Liver (tissue), 9 donors: ENCODE measurements around the gene ARTN. TPM values are rescaled to one million over a fixed set of nuclear protein-coding genes. Genes with fewer than 3 reads are reported as not detected.

Experiments used
- DNase-seq: peaks from one replicate; pipeline ENCODE4 v3.0.0-alpha.2; 2017; ENCODE audit warnings: low spot score
- H3K27ac ChIP-seq, 2 donors: one replicate each; pipeline ENCODE4 v1.7.0; 2013; ENCODE audit warnings: inconsistent platforms in 2 of 2, low read length in 2 of 2, control low read depth in 1 of 2, low read depth in 1 of 2, mild to moderate bottlenecking in 1 of 2
- H3K27me3 ChIP-seq, 4 donors: one replicate each; pipeline versions ENCODE4 v1.6.1 to v1.7.0; 2013; ENCODE audit warnings: low read length in 3 of 4, inconsistent platforms in 1 of 4, mild to moderate bottlenecking in 1 of 4, moderate library complexity in 1 of 4; ENCODE audit not compliant: control insufficient read depth in 4 of 4, insufficient read depth in 4 of 4
- H3K36me3 ChIP-seq, 4 donors: one replicate each; pipeline versions ENCODE4 v1.6.1 to v1.7.0; 2013; ENCODE audit warnings: low read length in 3 of 4, mild to moderate bottlenecking in 3 of 4, low read depth in 1 of 4, moderate library complexity in 1 of 4; ENCODE audit not compliant: control insufficient read depth in 4 of 4, insufficient read depth in 3 of 4
- H3K4me1 ChIP-seq, 4 donors: one replicate each; pipeline versions ENCODE4 v1.6.1 to v1.7.0; 2013; ENCODE audit warnings: low read length in 3 of 4, mild to moderate bottlenecking in 3 of 4, moderate library complexity in 1 of 4; ENCODE audit not compliant: control insufficient read depth in 4 of 4, insufficient read depth in 4 of 4
- H3K4me3 ChIP-seq, 3 donors: one replicate each; pipeline versions ENCODE4 v1.6.1 to v1.7.0; 2013; ENCODE audit warnings: low read length in 3 of 3, control low read depth in 1 of 3, low read depth in 1 of 3, mild to moderate bottlenecking in 1 of 3
- H3K9ac ChIP-seq, 2 donors: one replicate each; pipeline ENCODE4 v1.7.0; 2013; ENCODE audit warnings: low read length in 2 of 2, mild to moderate bottlenecking in 2 of 2, moderate library complexity in 2 of 2, control low read depth in 1 of 2, low read depth in 1 of 2
- H3K9me3 ChIP-seq, 4 donors: one replicate each; pipeline versions ENCODE4 v1.6.1 to v1.7.0; 2013; ENCODE audit warnings: low read length in 3 of 4; ENCODE audit not compliant: control insufficient read depth in 4 of 4
- EGR1 ChIP-seq, 2 donors: IDR thresholded peaks; 2 replicates each; pipeline ENCODE4 v1.6.1; 2016 to 2018; ENCODE audit warnings: antibody characterized with exemption in 2 of 2, low read depth in 2 of 2
- FOXA2 ChIP-seq: IDR thresholded peaks from 2 replicates; pipeline ENCODE4 v1.6.1; 2016; ENCODE audit warnings: antibody characterized with exemption
- GABPA ChIP-seq, 2 donors: IDR thresholded peaks in 1 of 2; conservative IDR thresholded peaks in 1 of 2; 2 replicates each; pipeline ENCODE4 v1.6.1; 2016; ENCODE audit warnings: antibody characterized with exemption in 2 of 2, mild to moderate bottlenecking in 1 of 2, moderate library complexity in 1 of 2
- HNF4G ChIP-seq: IDR thresholded peaks from 2 replicates; pipeline ENCODE4 v1.6.1; 2016; ENCODE audit warnings: antibody characterized with exemption
- MAX ChIP-seq: IDR thresholded peaks from 2 replicates; pipeline ENCODE4 v1.6.1; 2016; ENCODE audit warnings: antibody characterized with exemption
- SP1 ChIP-seq: IDR thresholded peaks from 2 replicates; pipeline ENCODE4 v1.6.1; 2018; ENCODE audit warnings: antibody characterized with exemption, mild to moderate bottlenecking
- WGBS: extraction: QIAGEN DNeasy Blood & Tissue Kit; methylation state at CpG from one replicate; pipeline ENCODE4 v1.1.7; 2013; 5-methylcytosine and 5-hydroxymethylcytosine counted together
- polyA plus RNA-seq, 2 donors: library from polyadenylated mRNA; stranded (reverse) in 1 of 2; unstranded in 1 of 2; fragments of 200-250 nt in 1 of 2; fragments of >200 nt in 1 of 2; fragmentation: Nextera tagmentation in 1 of 2; extraction: Ambion mirVana in 1 of 2; gene quantifications; one replicate each; pipeline versions ENCODE4 v1.2.1 to v1.2.3, GENCODE V29; 2013 to 2015
- total RNA-seq, 2 donors: library from RNA; depleted of rRNA; stranded (reverse); fragments of >200 nt; gene quantifications; one replicate each; pipeline ENCODE4 v1.2.3, GENCODE V29; 2014
- TF ChIP-seq, protein P1 (sequence below): IDR thresholded peaks from 2 replicates; pipeline ENCODE4 v1.6.1; 2016; ENCODE audit warnings: antibody characterized with exemption
- TF ChIP-seq, protein P2 (sequence below): fragments of 150-350 bp; IDR thresholded peaks from 2 replicates; pipeline ENCODE4 v1.5.1; 2017; ENCODE audit warnings: improper control_type of control experiment, low read depth, low read length; ENCODE audit not compliant: missing input control
- TF ChIP-seq, protein P3 (sequence below): IDR thresholded peaks from 2 replicates; pipeline ENCODE4 v1.6.1; 2016; ENCODE audit warnings: antibody characterized with exemption
- donor health status: healthy.
- donor health status: healthy.
- donor health status: healthy.
- donor health status: healthy.
- donor health status: healthy.

The ARTN gene
- total and polyA plus RNA-seq, 4 donors: 0.05 to 0.08 TPM; not detected in 2

GRCh38 chr1:43919906-43920305, 13.7 kb upstream of the ARTN start:
- Histone ChIP-seq H3K27ac (no peak overlapping the region), H3K27me3 (no peaks in the 10 kb centered on the region), H3K4me3 (no peak overlapping the region), H3K9me3 (no peaks in the 10 kb centered on the region), H3K9ac (no peak overlapping the region), H3K4me1 (no peaks in the 10 kb centered on the region), H3K36me3 (peaks cover 0 to 3% (median 0%) of the 10 kb centered on the region in 4 donors)
- WGBS: 89% methylated on average over 7 of the region's 7 CpGs
- TF ChIP-seq FOXA2 (no peak), MAX (no peak), HNF4G (no peak)
- TF ChIP-seq, protein P1, sequence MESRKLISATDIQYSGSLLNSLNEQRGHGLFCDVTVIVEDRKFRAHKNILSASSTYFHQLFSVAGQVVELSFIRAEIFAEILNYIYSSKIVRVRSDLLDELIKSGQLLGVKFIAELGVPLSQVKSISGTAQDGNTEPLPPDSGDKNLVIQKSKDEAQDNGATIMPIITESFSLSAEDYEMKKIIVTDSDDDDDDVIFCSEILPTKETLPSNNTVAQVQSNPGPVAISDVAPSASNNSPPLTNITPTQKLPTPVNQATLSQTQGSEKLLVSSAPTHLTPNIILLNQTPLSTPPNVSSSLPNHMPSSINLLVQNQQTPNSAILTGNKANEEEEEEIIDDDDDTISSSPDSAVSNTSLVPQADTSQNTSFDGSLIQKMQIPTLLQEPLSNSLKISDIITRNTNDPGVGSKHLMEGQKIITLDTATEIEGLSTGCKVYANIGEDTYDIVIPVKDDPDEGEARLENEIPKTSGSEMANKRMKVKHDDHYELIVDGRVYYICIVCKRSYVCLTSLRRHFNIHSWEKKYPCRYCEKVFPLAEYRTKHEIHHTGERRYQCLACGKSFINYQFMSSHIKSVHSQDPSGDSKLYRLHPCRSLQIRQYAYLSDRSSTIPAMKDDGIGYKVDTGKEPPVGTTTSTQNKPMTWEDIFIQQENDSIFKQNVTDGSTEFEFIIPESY: no peak
- TF ChIP-seq, protein P2, sequence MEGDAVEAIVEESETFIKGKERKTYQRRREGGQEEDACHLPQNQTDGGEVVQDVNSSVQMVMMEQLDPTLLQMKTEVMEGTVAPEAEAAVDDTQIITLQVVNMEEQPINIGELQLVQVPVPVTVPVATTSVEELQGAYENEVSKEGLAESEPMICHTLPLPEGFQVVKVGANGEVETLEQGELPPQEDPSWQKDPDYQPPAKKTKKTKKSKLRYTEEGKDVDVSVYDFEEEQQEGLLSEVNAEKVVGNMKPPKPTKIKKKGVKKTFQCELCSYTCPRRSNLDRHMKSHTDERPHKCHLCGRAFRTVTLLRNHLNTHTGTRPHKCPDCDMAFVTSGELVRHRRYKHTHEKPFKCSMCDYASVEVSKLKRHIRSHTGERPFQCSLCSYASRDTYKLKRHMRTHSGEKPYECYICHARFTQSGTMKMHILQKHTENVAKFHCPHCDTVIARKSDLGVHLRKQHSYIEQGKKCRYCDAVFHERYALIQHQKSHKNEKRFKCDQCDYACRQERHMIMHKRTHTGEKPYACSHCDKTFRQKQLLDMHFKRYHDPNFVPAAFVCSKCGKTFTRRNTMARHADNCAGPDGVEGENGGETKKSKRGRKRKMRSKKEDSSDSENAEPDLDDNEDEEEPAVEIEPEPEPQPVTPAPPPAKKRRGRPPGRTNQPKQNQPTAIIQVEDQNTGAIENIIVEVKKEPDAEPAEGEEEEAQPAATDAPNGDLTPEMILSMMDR: no peak
- DNase-seq: no peak

DNA sequence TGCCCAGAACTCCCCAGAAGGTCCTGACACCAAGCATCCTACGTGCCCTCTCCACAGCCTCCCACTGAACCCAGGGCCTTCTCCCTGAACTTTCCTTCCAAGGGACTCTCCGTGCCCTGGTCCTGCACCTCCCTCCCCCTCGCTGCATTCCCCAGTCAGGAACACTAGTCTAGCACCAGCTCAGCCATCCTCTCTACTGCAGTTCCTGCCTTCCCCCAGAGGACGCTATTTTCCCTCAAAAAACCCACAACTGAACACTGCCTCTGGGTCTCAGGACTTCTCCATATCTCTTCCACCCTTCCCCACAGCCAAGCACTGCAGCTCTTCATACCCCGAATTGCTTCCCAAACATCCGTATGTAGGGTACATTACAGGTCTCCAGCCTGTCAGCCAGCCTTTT, 12.6 kb upstream of the ARTN start:
- peaks cover 0 to 3% (median 1%) of the 10 kb centered on the region in 4 donors for H3K36me3 ChIP-seq
- no peak overlapping the region for H3K9ac ChIP-seq
- H3K27ac ChIP-seq: no peak overlapping the region
- TF ChIP-seq EGR1 (IDR thresholded peaks at IDR 0.05; ENCODE audit: low read depth in 2 of 2): no peak
- no peak for TF ChIP-seq SP1
- no peak for TF ChIP-seq HNF4G
- TF ChIP-seq, protein P2: no peak
- TF ChIP-seq, protein P3, sequence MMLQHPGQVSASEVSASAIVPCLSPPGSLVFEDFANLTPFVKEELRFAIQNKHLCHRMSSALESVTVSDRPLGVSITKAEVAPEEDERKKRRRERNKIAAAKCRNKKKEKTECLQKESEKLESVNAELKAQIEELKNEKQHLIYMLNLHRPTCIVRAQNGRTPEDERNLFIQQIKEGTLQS: no peak
- TF ChIP-seq GABPA (IDR thresholded peaks at IDR 0.05 in 1 of 2, conservative IDR thresholded peaks at IDR 0.05 in 1 of 2): no peak
- no peaks in the 10 kb centered on the region for H3K27me3 ChIP-seq
- H3K4me3 ChIP-seq: no peak overlapping the region
- H3K9me3 ChIP-seq: no peaks in the 10 kb centered on the region
- H3K4me1 ChIP-seq: no peaks in the 10 kb centered on the region
- 96% methylated on average over 6 of the region's 6 CpGs for WGBS
- DNase-seq: no peak

DNA sequence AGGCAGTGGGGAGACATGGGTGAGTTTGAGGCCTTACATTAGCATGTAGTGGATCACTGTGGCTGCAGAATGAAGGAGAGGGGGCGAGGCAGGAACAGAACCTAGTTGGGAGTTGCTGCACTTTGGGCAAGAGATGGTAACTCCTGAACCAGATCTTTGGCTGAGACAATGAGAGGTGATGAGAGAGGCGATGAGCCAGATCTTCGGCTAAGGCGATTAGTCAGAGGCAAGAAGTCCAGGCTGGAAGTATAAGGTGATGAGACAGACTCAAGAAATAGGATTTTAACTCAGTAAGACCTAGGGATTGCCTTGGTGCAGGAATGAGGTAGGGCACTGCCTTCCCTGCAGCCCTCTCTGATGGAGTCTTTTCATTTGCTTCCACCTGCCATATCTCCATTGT, 9.1 kb upstream of the ARTN start:
- Histone ChIP-seq H3K4me3 (no peak overlapping the region), H3K9ac (no peak overlapping the region), H3K4me1 (no peaks in the 10 kb centered on the region), H3K27me3 (no peaks in the 10 kb centered on the region), H3K9me3 (no peaks in the 10 kb centered on the region), H3K36me3 (peaks cover 0 to 3% (median 1%) of the 10 kb centered on the region in 4 donors), H3K27ac (no peak overlapping the region)
- WGBS: 74% methylated on average over 4 of the region's 4 CpGs
- DNase-seq: no peak
- TF ChIP-seq MAX: no peak
